Esophagus muscularis mucosa (tissue), 4 donors: ENCODE measurements around the gene NR4A3.

Experiments used
- EP300 ChIP-seq: sonication (generic); formaldehyde crosslinking; IDR thresholded peaks from one replicate; pipeline ENCODE4 v1.6.1; 2017; ENCODE audit warnings: antibody characterized with exemption
- POLR2A ChIP-seq: fragments of 450-650 bp; IDR thresholded peaks from one replicate; pipeline ENCODE4 v1.6.1; 2017; ENCODE audit warnings: antibody characterized with exemption, moderate library complexity, mild to moderate bottlenecking, low read depth
- POLR2AphosphoS5 ChIP-seq, 2 donors: sonication (generic); formaldehyde crosslinking; IDR thresholded peaks; one replicate each; pipeline ENCODE4 v1.6.1; 2017; ENCODE audit warnings: antibody characterized with exemption in 2 of 2
- TF ChIP-seq, protein P1 (sequence below), 3 experiments: fragments of 200-600 bp in 2 of 3; fragments of 450-650 bp in 1 of 3; sonication (generic) in 2 of 3; IDR thresholded peaks; one replicate each; pipeline ENCODE4 v1.5.1; 2017 to 2019; ENCODE audit warnings: antibody characterized with exemption in 3 of 3, mild to moderate bottlenecking in 2 of 3, moderate library complexity in 1 of 3

DNA sequence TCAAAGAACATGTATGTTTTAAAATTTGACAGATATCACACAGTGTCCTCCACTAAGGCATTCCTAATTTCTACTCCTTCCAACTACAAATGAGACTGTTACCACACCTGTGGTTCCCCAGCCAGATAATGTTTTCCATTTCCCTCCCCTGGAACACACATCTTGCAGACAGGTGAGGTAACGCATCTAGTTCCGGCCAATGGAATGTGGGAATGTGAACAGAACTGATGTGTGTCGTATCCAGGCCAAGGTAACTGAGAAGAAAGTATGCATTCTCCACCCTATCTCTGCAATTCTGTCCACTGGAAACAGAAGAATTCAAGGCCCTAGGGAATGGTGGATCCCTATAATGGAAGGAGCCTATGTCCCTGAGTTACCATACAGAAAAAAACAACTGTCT lies 19.9 kb upstream of the NR4A3 start:
- TF ChIP-seq, protein P1, sequence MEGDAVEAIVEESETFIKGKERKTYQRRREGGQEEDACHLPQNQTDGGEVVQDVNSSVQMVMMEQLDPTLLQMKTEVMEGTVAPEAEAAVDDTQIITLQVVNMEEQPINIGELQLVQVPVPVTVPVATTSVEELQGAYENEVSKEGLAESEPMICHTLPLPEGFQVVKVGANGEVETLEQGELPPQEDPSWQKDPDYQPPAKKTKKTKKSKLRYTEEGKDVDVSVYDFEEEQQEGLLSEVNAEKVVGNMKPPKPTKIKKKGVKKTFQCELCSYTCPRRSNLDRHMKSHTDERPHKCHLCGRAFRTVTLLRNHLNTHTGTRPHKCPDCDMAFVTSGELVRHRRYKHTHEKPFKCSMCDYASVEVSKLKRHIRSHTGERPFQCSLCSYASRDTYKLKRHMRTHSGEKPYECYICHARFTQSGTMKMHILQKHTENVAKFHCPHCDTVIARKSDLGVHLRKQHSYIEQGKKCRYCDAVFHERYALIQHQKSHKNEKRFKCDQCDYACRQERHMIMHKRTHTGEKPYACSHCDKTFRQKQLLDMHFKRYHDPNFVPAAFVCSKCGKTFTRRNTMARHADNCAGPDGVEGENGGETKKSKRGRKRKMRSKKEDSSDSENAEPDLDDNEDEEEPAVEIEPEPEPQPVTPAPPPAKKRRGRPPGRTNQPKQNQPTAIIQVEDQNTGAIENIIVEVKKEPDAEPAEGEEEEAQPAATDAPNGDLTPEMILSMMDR (IDR thresholded peaks at IDR 0.05) = no peak
- TF ChIP-seq POLR2A (no peak), POLR2AphosphoS5 (IDR thresholded peaks at IDR 0.05) (no peak), EP300 (no peak)
